ENCODE measurements around the gene SPRR3. TPM values are rescaled to one million over a fixed set of nuclear protein-coding genes. Genes with fewer than 3 reads are reported as not detected.

SPRR3 gene
- total RNA-seq, 1 experiment from 2014 or later, result not detected

DNA sequence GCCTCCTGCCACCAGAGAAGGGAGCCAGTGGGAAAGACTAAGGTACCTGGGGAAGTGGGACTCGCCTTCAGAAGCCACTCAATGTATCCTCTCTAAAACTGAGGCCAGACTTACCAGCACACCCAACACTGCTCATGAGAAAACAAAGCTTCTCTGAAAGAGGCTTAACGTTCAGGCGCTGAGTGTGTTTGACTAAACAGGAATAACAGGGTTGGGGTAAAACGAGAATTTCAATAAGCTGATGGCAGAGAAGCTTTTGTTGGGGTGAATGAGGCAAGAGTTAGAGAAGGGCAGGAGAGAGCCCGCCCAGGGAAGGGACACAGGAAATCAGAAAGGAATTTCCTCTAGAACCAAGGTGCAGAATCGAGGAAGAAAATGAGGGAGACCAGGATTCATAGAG, 1.7 kb upstream of the SPRR3 start:
- DNase-seq (ENCODE audit: low read depth, low spot score), result no peak
- TF ChIP-seq CBX3 (IDR thresholded peaks at IDR 0.05; ENCODE audit: low read depth) (no peak), SIN3A (IDR thresholded peaks at IDR 0.05; ENCODE audit: low read depth) (no peak), RAD21 (IDR thresholded peaks at IDR 0.05; ENCODE audit: low read depth) (no peak), ZFX (IDR thresholded peaks at IDR 0.05) (no peak), TCF7L2 (IDR thresholded peaks at IDR 0.05; ENCODE audit: borderline replicate concordance, extremely low read depth, insufficient read depth, insufficient read length) (no peak), POLR2AphosphoS5 (IDR thresholded peaks at IDR 0.05; ENCODE audit: low read depth, low read length) (no peak), EZH2phosphoT487 (IDR thresholded peaks at IDR 0.05; ENCODE audit: borderline replicate concordance) (no peak)
- no peaks in the 10 kb centered on the region for H3K9me3 ChIP-seq (ENCODE audit: control insufficient read depth in 1 of 2, insufficient read depth in 1 of 2, low read depth in 1 of 2, low read length in 2 of 2)
- ChIA-PET CTCF (no interaction called here), RAD21 (ENCODE audit: low non-redundant PET in 1 of 2, low total read pairs in 2 of 2, uncharacterized antibody in 2 of 2, unreplicated experiment in 2 of 2) (no interaction called here), POLR2A (no interaction called here)
- peaks cover 0 to 10% of the 10 kb centered on the region in 2 experiments; a peak in 1 of 4 replicates for H3K4me1 ChIP-seq (ENCODE audit: control insufficient read depth in 1 of 2, insufficient read depth in 2 of 2, low read length in 2 of 2)
- H3K27me3 ChIP-seq (ENCODE audit: insufficient read depth, low read length), result peaks cover 23% of the 10 kb centered on the region; the same call in 1 of the 2 replicates
- no peak overlapping the region for H2AFZ ChIP-seq (ENCODE audit: low read depth, low read length, poor library complexity, severe bottlenecking)
- no peak overlapping the region for H3K4me2 ChIP-seq (ENCODE audit: low read length)
- no TSS peak for BruUV-seq (replicated peaks)
- H3K9ac ChIP-seq (ENCODE audit: low read length), result no peak overlapping the region
- ATAC-seq, result no peak
- H3K4me3 ChIP-seq (replicated peaks in 1 of 2; ENCODE audit: low read depth in 1 of 2, low read length in 2 of 2), result no peak overlapping the region
- H3K27ac ChIP-seq (ENCODE audit: low read depth, low read length), result no peak overlapping the region
- H3K9me2 ChIP-seq (ENCODE audit: insufficient read depth), result no peaks in the 10 kb centered on the region
- H3K79me2 ChIP-seq (ENCODE audit: insufficient read depth, low read length), result no peaks in the 10 kb centered on the region
- no peaks in the 10 kb centered on the region for H3K36me3 ChIP-seq (ENCODE audit: control insufficient read depth in 1 of 2, insufficient read depth in 2 of 2, low read length in 2 of 2)
- intact Hi-C loops (cut with micrococcal nuclease), result no loop called here
- H4K20me1 ChIP-seq (ENCODE audit: insufficient read depth), result no peaks in the 10 kb centered on the region

DNA sequence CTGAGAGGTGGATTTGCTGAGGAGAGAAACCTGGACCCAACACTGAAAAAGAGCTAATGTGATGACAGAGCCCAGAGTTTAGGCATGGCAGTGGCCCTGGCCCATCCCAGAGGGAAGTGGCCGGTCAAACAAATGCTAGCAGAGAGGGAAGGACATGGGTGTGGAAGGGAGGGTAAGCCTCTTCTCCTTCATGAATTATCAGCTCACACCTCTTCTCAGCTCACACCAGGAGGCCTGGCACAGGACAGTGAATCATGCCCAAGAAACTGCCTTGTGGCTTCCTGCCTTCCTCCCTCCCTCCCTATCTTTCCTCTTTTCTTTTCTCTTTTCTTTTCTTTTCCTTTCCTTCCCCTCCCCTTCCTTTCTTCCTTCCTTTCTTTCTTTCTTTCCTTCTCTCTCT, 1.3 kb upstream of the SPRR3 start:
- ChIA-PET RAD21 (ENCODE audit: low non-redundant PET in 1 of 2, low total read pairs in 2 of 2, uncharacterized antibody in 2 of 2, unreplicated experiment in 2 of 2) (interaction anchor here in 1 of 2 experiments (0.7 kb wide), 1 partner anchor 57 kb away, joined by 12 read pairs; no protein-coding TSS in a partner anchor), POLR2A (no interaction called here), CTCF (no interaction called here)
- intact Hi-C loops (cut with micrococcal nuclease), result no loop called here
- Histone ChIP-seq H3K27ac (ENCODE audit: low read depth, low read length) (no peak overlapping the region), H3K4me1 (ENCODE audit: control insufficient read depth in 1 of 2, insufficient read depth in 2 of 2, low read length in 2 of 2) (peaks cover 0 to 10% of the 10 kb centered on the region in 2 experiments; a peak in 1 of 4 replicates), H3K9ac (ENCODE audit: low read length) (no peak overlapping the region), H3K4me2 (ENCODE audit: low read length) (no peak overlapping the region), H3K9me3 (ENCODE audit: control insufficient read depth in 1 of 2, insufficient read depth in 1 of 2, low read depth in 1 of 2, low read length in 2 of 2) (no peaks in the 10 kb centered on the region), H3K27me3 (ENCODE audit: insufficient read depth, low read length) (peaks cover 23% of the 10 kb centered on the region; the same call in 1 of the 2 replicates), H3K4me3 (replicated peaks in 1 of 2; ENCODE audit: low read depth in 1 of 2, low read length in 2 of 2) (no peak overlapping the region), H2AFZ (ENCODE audit: low read depth, low read length, poor library complexity, severe bottlenecking) (no peak overlapping the region), H3K79me2 (ENCODE audit: insufficient read depth, low read length) (no peaks in the 10 kb centered on the region), H3K9me2 (ENCODE audit: insufficient read depth) (no peaks in the 10 kb centered on the region), H4K20me1 (ENCODE audit: insufficient read depth) (no peaks in the 10 kb centered on the region), H3K36me3 (ENCODE audit: control insufficient read depth in 1 of 2, insufficient read depth in 2 of 2, low read length in 2 of 2) (no peaks in the 10 kb centered on the region)
- BruUV-seq (replicated peaks), result no TSS peak
- DNase-seq (ENCODE audit: low read depth, low spot score) (no peak), ATAC-seq (no peak)
- TF ChIP-seq, protein P1, sequence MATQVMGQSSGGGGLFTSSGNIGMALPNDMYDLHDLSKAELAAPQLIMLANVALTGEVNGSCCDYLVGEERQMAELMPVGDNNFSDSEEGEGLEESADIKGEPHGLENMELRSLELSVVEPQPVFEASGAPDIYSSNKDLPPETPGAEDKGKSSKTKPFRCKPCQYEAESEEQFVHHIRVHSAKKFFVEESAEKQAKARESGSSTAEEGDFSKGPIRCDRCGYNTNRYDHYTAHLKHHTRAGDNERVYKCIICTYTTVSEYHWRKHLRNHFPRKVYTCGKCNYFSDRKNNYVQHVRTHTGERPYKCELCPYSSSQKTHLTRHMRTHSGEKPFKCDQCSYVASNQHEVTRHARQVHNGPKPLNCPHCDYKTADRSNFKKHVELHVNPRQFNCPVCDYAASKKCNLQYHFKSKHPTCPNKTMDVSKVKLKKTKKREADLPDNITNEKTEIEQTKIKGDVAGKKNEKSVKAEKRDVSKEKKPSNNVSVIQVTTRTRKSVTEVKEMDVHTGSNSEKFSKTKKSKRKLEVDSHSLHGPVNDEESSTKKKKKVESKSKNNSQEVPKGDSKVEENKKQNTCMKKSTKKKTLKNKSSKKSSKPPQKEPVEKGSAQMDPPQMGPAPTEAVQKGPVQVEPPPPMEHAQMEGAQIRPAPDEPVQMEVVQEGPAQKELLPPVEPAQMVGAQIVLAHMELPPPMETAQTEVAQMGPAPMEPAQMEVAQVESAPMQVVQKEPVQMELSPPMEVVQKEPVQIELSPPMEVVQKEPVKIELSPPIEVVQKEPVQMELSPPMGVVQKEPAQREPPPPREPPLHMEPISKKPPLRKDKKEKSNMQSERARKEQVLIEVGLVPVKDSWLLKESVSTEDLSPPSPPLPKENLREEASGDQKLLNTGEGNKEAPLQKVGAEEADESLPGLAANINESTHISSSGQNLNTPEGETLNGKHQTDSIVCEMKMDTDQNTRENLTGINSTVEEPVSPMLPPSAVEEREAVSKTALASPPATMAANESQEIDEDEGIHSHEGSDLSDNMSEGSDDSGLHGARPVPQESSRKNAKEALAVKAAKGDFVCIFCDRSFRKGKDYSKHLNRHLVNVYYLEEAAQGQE (IDR thresholded peaks at IDR 0.05; ENCODE audit: low read depth), result no peak
- TF ChIP-seq, protein P2, sequence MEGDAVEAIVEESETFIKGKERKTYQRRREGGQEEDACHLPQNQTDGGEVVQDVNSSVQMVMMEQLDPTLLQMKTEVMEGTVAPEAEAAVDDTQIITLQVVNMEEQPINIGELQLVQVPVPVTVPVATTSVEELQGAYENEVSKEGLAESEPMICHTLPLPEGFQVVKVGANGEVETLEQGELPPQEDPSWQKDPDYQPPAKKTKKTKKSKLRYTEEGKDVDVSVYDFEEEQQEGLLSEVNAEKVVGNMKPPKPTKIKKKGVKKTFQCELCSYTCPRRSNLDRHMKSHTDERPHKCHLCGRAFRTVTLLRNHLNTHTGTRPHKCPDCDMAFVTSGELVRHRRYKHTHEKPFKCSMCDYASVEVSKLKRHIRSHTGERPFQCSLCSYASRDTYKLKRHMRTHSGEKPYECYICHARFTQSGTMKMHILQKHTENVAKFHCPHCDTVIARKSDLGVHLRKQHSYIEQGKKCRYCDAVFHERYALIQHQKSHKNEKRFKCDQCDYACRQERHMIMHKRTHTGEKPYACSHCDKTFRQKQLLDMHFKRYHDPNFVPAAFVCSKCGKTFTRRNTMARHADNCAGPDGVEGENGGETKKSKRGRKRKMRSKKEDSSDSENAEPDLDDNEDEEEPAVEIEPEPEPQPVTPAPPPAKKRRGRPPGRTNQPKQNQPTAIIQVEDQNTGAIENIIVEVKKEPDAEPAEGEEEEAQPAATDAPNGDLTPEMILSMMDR (IDR thresholded peaks at IDR 0.05 in 2 of 3, conservative IDR thresholded peaks at IDR 0.05 in 1 of 3; ENCODE audit: borderline replicate concordance in 1 of 3, insufficient read depth in 1 of 3, low read depth in 2 of 3, low read length in 2 of 3), result no peak
- TF ChIP-seq EZH2 (IDR thresholded peaks at IDR 0.05), result no peak
- TF ChIP-seq YY1 (IDR thresholded peaks at IDR 0.05; ENCODE audit: extremely low read depth, insufficient replicate concordance, low read depth, low read length), result no peak
- no peak for TF ChIP-seq RAD21 (IDR thresholded peaks at IDR 0.05; ENCODE audit: low read depth)
- no peak for TF ChIP-seq POLR2A (IDR thresholded peaks at IDR 0.05; ENCODE audit: borderline replicate concordance, extremely low read depth, insufficient read depth, insufficient read length)
- TF ChIP-seq ELF1 (IDR thresholded peaks at IDR 0.05; ENCODE audit: borderline replicate concordance, low read depth), result no peak
- no peak for TF ChIP-seq SIN3A (IDR thresholded peaks at IDR 0.05; ENCODE audit: low read depth)
- no peak for TF ChIP-seq ZNF274 (IDR thresholded peaks at IDR 0.05; ENCODE audit: low read depth, low read length)
- TF ChIP-seq FOSL1 (IDR thresholded peaks at IDR 0.05; ENCODE audit: low read depth), result no peak

Measured in HCT116 (cell line).